ENCODE measurements around the gene IPO4. TPM values are rescaled to one million over a fixed set of nuclear protein-coding genes. Genes with fewer than 3 reads are reported as not detected.

IPO4 gene
- total RNA-seq, 2 donors from 2014 or later, result 42.6 to 44.5 TPM

- H3K4me1 ChIP-seq (replicated peaks), result peaks cover 11% of the 10 kb centered on the region
- H3K27me3 ChIP-seq (replicated peaks; ENCODE audit: insufficient read depth), result no peaks in the 10 kb centered on the region
- no peak overlapping the region for H3K4me3 ChIP-seq
- no peaks in the 10 kb centered on the region for H3K36me3 ChIP-seq
- DNase-seq (ENCODE audit: low spot score), result no peak
- H3K27ac ChIP-seq, result peak overlapping the region in 1 of 2 donors; percentile 94
- no peak for TF ChIP-seq POLR2AphosphoS5 (IDR thresholded peaks at IDR 0.05)
- TF ChIP-seq POLR2A (IDR thresholded peaks at IDR 0.05), result no peak
- TF ChIP-seq CTCF (IDR thresholded peaks at IDR 0.05), result no peak
- intact Hi-C loops (cut with DNase I), result no loop called here
- H3K9me3 ChIP-seq, result no peaks in the 10 kb centered on the region
- WGBS, result 89% methylated on average over 2 of the region's 2 CpGs
Observed at GRCh38 chr14:24145219-24145618, 43.4 kb downstream of the IPO4 start.

GRCh38 chr14:24144451-24144850 is 44.2 kb downstream of the IPO4 start:
- Histone ChIP-seq H3K36me3 (no peaks in the 10 kb centered on the region), H3K27ac (no peak overlapping the region), H3K27me3 (replicated peaks; ENCODE audit: insufficient read depth) (no peaks in the 10 kb centered on the region), H3K9me3 (no peaks in the 10 kb centered on the region), H3K4me1 (replicated peaks) (peaks cover 13% of the 10 kb centered on the region), H3K4me3 (no peak overlapping the region)
- no peak for DNase-seq (ENCODE audit: low spot score)
- intact Hi-C loops (cut with DNase I), result no loop called here
- no peak for TF ChIP-seq CTCF (IDR thresholded peaks at IDR 0.05)
- no peak for TF ChIP-seq POLR2A (IDR thresholded peaks at IDR 0.05)
- no peak for TF ChIP-seq POLR2AphosphoS5 (IDR thresholded peaks at IDR 0.05)
- WGBS, result 100% methylated on average over 1 of the region's 1 CpG

GRCh38 chr14:24143511-24143910 is 45.1 kb downstream of the IPO4 start:
- Histone ChIP-seq H3K27me3 (replicated peaks; ENCODE audit: insufficient read depth) (no peaks in the 10 kb centered on the region), H3K36me3 (peaks cover 3% of the 10 kb centered on the region in 2 donors), H3K27ac (no peak overlapping the region), H3K9me3 (no peaks in the 10 kb centered on the region), H3K4me1 (replicated peaks) (peaks cover 15% of the 10 kb centered on the region), H3K4me3 (no peak overlapping the region)
- intact Hi-C loops (cut with DNase I), result no loop called here
- no peak for DNase-seq (ENCODE audit: low spot score)
- WGBS, result 89% methylated on average over 2 of the region's 2 CpGs
- no peak for TF ChIP-seq CTCF (IDR thresholded peaks at IDR 0.05)
- TF ChIP-seq POLR2AphosphoS5 (IDR thresholded peaks at IDR 0.05), result no peak
- TF ChIP-seq POLR2A (IDR thresholded peaks at IDR 0.05), result no peak

- DNase-seq (ENCODE audit: low spot score), result peak; percentile 100
- no peaks in the 10 kb centered on the region for H3K27me3 ChIP-seq (replicated peaks; ENCODE audit: insufficient read depth)
- H3K4me3 ChIP-seq, result peak within 1 kb of the TSS; percentile 54 to 88
- intact Hi-C loops (cut with DNase I), result loop anchor here (2.0 kb wide), 1 partner anchor 26 kb away; the partner anchor contains the start of genes DCAF11 and NRL
- peaks cover 13% of the 10 kb centered on the region for H3K4me1 ChIP-seq (replicated peaks)
- H3K36me3 ChIP-seq, result peaks cover 3% of the 10 kb centered on the region in 2 donors
- no peaks in the 10 kb centered on the region for H3K9me3 ChIP-seq
- WGBS, result under 1% methylated on average over 65 of the region's 65 CpGs
- peak; percentile 98 for TF ChIP-seq POLR2AphosphoS5 (IDR thresholded peaks at IDR 0.05)
- TF ChIP-seq CTCF (IDR thresholded peaks at IDR 0.05), result peak; percentile 33 to 95 (median 63)
- peak; percentile 94 for TF ChIP-seq POLR2A (IDR thresholded peaks at IDR 0.05)
- H3K27ac ChIP-seq, result peak within 1 kb of the TSS; percentile 91 to 95
Observed at GRCh38 chr14:24141097-24141880, 47.3 kb downstream of the IPO4 start, which contains the start of gene EMC9. EMC9 (minus strand) TSS chr14:24141591; CDS start chr14:24141304, 287 bp downstream.
